Activated CD8-positive, alpha-beta memory T cell treated with anti-CD3 and anti-CD28 coated beads, Interleukin-2, amount 50 U/mL, for 1 hour (primary cell): ENCODE data around the gene DAB2.

Experiments used
- DNase-seq: peaks from one replicate; pipeline ENCODE4 v3.0.0-alpha.2; 2020; ENCODE audit errors: extremely low read depth

DAB2 gene

DNA sequence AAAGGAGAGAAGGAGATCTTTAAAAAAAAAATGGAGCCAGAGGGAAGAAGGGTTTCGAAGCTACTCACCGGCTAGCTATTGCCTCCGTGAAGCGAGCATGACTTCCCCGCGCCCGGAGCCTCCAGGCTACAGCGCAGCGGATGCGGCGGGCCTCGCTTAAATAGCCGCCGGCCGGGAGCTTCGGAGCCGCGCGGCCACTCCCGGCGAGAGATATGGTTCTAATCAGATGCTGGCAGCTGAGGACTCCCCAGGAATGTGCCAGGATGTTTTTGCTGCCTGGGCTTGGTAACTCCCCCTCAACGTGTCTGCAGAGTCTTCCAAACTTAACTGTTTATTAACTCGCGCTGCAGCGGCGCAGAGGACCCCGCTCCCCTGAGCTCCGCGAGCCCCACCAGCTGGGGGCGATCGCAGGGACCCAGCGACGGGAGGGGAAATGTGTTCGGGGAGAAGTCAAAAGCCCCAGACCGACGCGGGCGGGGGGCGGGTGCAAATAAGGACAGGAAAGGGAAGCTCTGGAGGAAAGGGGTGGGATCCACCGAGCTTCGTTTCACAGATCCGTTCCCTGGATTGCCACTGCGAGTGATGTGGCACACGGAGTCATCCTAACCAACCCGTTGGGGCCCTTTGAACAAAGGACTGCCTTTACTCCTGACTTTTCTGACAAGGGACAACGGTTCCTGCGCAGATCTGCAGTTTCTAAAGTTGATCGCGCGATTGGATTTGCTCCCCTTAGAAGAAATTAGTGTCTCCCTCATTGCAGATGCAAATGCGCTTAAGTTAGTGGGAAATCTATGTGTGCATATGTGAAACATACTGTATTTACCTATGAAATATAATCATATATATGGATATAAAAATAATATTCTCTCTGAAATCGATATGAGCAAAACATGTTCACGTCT, at the start of gene DAB2:
TSS of gene DAB2 (minus strand) at position 245 of the 902 bp plus-strand sequence. CDS start 30,660 bp downstream, outside the sequence.
- DNase-seq: no peak

DNA sequence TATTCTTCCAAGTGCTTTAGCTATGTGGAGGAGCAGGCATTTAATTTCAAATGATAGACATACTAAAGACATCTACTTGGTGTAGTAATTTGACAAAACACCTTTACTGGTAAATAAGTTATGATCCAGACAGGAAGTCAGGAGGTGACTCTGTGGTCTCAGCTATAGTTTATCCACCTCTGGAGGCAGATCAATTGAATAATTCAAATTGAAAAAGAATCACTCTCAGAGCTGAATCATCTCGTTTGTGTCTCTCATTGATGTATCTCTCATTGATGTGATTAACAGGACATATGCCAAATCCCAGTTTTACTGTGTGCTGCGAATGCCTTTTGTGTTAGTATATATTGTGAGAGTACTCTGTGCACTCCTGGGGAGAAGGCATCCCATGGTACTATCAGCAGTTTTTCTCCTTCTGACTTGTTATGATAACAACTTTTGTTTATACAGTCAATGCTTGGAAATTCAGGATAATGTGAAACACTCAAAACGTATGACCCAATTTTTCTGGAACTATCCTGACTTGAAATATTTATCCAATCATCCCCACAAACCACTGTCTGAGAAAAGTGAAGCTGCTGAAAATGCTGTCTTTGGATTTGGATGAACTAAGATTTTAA, 48.5 kb upstream of the DAB2 start:
- DNase-seq: no peak

DNA sequence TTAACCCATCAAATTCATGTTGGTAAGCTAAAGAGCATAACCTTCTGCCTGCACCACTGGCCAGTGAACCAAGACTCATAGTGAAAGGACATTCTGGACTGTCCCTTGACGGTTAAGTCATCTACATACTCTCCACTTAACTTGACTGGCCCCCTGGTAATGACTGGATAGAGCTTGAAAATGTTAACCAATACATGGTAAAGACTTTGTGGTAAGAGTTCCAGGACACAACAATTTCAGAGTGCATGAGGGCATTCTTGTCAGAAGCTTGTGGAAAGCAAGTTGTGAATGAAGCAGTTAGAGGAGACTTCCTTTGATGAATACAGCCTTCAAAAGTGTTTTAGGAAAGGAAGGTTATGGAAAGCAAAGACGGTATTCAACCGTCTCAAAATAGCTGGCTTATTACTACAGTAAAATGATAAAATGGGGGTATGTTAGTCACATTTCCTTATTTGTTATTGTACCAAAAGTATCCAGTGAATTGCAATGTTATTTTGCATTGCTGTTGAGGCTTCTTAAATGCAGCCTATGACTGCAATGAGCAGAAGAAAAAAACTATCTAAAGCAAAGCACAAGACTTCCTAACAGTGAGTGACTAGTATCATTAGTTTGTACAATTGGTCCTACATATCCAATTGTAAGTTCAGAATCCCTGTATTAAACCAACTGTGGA, 47.2 kb upstream of the DAB2 start:
- no peak for DNase-seq

DNA sequence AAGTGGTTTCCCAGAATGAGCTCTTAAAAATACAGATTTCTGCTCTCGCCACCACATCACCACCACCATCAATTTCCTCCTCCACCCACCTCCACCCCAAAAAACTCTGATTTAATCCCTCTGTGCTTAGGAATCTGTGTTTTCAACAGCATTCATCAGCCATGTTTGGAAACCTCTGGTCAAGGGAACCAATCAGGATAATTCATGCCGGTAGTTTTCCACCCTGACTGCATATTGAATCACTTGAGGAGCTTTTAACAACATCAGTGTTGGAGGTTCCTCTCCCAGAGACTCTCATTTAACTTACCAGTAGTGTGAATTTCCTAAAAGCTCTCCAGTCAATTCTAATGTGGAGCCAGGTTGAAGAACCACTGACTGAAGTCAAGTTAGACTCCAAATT, 46.0 kb upstream of the DAB2 start:
- DNase-seq: no peak

GRCh38 chr5:39469777-39470415, 45.1 kb upstream of the DAB2 start:
- no peak for DNase-seq

- DNase-seq: no peak
Observed at GRCh38 chr5:39469176-39469575, 44.4 kb upstream of the DAB2 start.

DNA sequence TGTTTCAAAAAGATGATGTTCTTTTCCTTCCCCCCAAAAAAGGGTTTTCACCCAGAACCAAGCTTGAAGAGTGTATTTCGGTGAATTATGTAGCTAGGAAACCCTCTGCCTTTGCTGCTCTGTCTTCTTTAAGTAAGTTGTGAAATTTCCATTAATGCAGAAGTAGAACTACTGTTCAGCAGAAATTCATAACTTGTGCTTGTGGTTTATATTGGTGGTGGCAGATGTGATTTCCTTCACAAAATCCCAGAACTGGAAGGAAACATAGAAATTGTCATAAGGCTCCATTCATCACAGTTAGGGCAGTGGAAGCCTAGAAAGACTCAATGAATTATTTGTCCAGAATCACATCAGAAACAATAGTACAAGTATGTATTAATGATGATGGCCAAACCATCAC, 42.1 kb upstream of the DAB2 start:
- DNase-seq: no peak

- DNase-seq: no peak
Observed at GRCh38 chr5:39465843-39466242, 41.1 kb upstream of the DAB2 start.

GRCh38 chr5:39465097-39465496, 40.3 kb upstream of the DAB2 start:
- DNase-seq: no peak

GRCh38 chr5:39464088-39464487, 39.3 kb upstream of the DAB2 start:
- no peak for DNase-seq

DNA sequence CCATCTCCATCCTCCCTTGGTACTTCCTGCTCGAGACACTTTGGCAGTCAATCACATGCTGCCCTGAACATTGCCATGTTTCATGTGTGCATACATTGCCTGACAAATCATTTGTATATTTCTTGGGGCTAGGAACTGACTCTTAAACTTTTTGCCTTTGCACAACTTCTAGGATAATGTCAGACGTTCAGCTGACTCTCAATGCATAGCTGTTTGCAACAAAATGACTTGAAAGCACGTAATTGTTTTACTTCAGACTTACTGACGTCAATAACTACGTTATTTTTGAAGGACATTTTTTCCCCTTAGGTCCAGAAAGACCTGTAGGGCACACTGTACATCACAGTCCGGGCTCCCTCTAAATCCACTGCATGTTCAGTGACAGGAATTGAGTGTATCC, 37.4 kb upstream of the DAB2 start:
- DNase-seq: no peak

DNA sequence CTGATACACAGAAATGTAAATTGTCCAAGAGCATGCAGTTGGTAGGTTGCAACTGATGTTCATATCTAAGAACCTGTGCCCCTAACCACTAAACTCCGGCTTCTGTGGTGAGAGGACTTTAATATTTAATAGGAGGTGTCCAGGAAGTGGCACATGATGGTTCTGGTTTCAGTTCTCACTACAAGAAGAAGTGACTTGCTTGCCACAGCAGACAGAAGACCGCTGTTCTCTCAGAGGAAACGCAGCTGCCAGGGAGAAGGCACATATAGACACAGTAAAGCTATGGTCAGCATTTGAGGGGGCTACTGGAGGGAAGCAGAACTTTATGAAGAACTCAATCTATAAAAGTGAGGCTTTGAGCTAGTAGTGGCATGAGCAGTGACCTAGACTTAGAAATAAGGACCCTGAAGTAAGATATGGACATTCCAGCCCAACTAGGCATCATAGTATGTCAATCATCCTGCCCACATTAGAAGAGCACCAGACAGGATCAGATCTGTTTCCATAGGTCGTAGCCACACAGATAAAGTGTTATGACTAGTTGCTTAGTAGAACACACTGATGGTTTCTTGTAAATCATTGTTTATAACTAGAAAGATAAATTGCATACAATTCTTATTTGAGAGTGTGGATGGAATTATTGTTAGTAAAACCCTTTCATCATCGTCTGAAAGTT, 36.4 kb upstream of the DAB2 start:
- no peak for DNase-seq

- DNase-seq: no peak
Observed at GRCh38 chr5:39459907-39460306, 35.1 kb upstream of the DAB2 start.

DNA sequence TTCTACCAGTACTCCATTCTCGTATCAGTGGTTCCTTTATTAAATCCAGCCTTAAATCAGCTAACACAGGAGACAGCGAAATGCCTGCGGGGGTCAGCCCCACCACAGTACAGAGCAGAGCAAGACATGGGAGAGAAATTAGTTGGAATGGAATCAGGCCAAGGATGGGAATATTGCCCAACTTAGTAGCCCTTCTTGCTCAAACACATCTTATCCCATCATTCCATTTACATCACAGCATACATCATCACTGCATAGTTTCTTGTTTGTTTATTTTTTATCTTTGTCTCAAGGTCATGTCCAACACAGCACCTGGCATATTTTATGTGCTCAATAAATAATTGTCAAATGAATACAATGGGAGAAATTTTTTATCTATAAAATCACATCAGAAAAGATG, 34.3 kb upstream of the DAB2 start:
- no peak for DNase-seq

- no peak for DNase-seq
Observed at GRCh38 chr5:39455645-39456044, 30.9 kb upstream of the DAB2 start.

- DNase-seq: no peak
Observed at GRCh38 chr5:39453606-39454005, 28.8 kb upstream of the DAB2 start.

DNA sequence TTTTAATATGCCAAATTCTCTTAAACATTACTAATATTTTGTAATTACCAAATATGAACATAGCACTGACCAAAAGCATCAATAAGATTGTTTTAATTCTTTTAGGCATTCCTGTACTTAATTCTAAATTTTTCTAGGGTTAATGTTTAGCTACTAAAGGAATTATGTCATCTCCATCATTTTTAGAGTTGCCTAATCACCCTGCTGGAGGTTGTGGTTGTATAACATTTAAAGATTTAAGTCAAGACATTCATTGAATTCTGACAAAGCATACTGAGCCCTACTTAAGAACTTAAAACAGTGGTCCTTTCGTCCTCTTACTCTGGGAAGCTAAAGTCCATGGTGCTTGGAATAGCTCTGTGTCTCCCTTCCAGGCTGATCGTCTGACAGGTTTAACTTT, 28.1 kb upstream of the DAB2 start:
- DNase-seq: no peak

DNA sequence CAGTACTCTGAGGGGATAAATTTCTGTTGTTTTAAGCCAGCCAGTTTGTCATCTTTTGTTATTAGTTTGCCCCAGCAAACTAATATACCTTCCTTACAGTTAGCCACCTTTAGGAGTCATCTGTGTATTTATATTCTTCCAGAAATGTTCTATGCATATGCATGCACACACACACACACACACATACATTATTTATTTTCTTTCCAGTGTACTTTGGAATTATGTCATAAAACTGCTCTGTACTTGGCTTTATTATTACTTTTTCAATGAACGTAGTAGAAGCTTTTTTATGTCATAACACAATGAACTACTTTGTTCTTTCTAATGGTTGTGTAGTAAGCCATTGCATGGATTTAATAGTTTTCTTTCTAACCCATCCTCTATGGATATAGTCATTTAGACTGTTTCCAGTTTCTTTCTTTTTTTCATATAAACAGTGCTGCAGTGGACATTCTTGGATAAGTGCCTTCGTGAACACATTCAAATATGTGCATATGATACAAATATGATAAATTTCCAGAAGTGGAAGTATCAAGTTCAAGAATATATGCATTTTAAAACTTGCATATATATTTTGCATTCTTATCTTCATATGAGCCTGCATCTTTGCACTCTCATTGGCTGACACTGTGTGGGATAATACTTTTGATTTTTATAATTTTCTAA, 26.6 kb upstream of the DAB2 start:
- no peak for DNase-seq

- DNase-seq: no peak
Observed at GRCh38 chr5:39450487-39450886, 25.7 kb upstream of the DAB2 start.

- no peak for DNase-seq
Observed at GRCh38 chr5:39449591-39449990, 24.8 kb upstream of the DAB2 start.

DNA sequence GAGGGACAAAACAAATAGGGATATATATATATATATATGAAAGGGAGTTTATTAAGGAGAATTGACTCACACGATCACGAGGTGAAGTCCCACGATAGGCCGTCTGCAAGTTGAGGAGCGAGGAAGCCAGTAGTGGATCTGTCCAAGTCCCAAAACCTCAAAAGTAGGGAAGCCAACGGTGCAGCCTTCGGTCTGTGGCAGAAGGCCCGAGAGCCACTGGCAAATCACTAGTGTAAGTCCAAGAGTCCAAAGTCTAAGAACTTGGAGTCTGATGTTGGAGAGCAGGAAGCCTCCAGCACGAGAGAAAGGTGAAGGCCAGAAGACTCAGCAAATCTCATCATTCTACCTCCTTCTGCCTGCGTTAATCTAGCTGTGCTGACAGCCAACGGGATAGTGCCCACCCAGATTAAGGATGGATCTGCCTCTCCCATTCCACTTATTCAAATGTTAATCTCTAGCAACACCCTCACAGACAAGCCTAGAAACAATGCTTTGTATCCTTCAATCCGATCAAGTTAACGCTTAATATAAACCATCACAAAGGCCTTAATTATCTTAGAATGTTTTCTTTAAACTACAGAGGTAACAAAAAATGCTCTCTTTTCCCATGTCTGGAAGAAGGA, 23.8 kb upstream of the DAB2 start:
- DNase-seq: no peak
